ENCODE results near the gene BCR.

GRCh38 chr22:23161029-23161428 is 19.3 kb upstream of the BCR start:
- TF ChIP-seq CTCF (conservative IDR thresholded peaks at IDR 0.05; ENCODE audit: low read depth, low read length) (no peak), RCOR1 (IDR thresholded peaks at IDR 0.05; ENCODE audit: insufficient replicate concordance, low read length) (no peak), USF2 (IDR thresholded peaks at IDR 0.05; ENCODE audit: low read depth, low read length) (no peak)

Measured in IMR-90 (cell line).